Subcutaneous abdominal adipose tissue (tissue), 5 donors: ENCODE results near the gene ACYP2.
A peak's percentile ranks its signal among the peaks of the same experiment; 100 is the strongest.
"Not testable (repeated sequence)": the region's sequence is repeated elsewhere in the genome, so short reads cannot be mapped to it uniquely, and the experiment has no call there.

Experiments
- H3K27ac ChIP-seq: one replicate; pipeline ENCODE4 v1.7.0; 2013; ENCODE audit warnings: low read depth, mild to moderate bottlenecking, inconsistent platforms, low read length, moderate library complexity
- H3K27me3 ChIP-seq, 5 donors: one replicate each; pipeline ENCODE4 v1.7.0; 2013; ENCODE audit warnings: low read length in 5 of 5, inconsistent platforms in 1 of 5; ENCODE audit not compliant: control insufficient read depth in 5 of 5, insufficient read depth in 4 of 5
- H3K36me3 ChIP-seq, 5 donors: one replicate each; pipeline ENCODE4 v1.7.0; 2013; ENCODE audit warnings: low read length in 5 of 5; ENCODE audit not compliant: control insufficient read depth in 5 of 5, insufficient read depth in 5 of 5
- H3K4me1 ChIP-seq, 5 donors: one replicate each; pipeline ENCODE4 v1.7.0; 2013; ENCODE audit warnings: low read length in 5 of 5, mild to moderate bottlenecking in 3 of 5, moderate library complexity in 1 of 5; ENCODE audit not compliant: control insufficient read depth in 5 of 5, insufficient read depth in 5 of 5
- H3K4me3 ChIP-seq, 5 donors: one replicate each; pipeline ENCODE4 v1.7.0; 2013; ENCODE audit warnings: low read length in 5 of 5, low read depth in 1 of 5
- H3K9ac ChIP-seq, 5 donors: one replicate each; pipeline ENCODE4 v1.7.0; 2013; ENCODE audit warnings: low read length in 5 of 5, mild to moderate bottlenecking in 4 of 5, moderate library complexity in 3 of 5
- H3K9me3 ChIP-seq, 5 donors: one replicate each; pipeline ENCODE4 v1.7.0; 2013; ENCODE audit warnings: low read length in 5 of 5; ENCODE audit not compliant: control insufficient read depth in 5 of 5
- donor health status: healthy.
- donor health status: healthy.
- donor health status: healthy.
- donor health status: healthy.
- donor health status: healthy.

The ACYP2 gene

DNA sequence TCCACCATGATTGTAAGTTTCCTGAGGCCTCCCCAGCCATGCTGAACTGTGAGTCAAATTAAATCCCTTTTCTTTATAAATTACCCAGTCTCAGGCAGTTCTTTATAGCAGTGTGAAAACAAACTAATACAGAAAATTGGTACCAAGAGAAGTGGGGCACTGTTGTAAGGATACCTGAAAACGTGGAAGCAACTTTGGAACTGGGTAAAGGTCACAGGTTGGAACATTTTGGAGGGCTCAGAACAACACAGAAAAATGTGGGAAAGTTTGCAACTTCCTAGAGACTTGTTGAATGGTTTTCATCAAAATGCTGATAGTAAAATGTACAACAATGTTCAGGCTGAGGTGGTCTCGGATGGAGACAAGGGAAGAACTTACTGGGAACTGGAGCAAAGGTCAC, 209.1 kb downstream of the ACYP2 start:
- H3K4me3 ChIP-seq, H3K9me3 ChIP-seq, H3K27ac ChIP-seq, H3K27me3 ChIP-seq, H3K9ac ChIP-seq, H3K36me3 ChIP-seq: not testable (repeated sequence)
- peaks cover 0 to 12% (median 2%) of the 10 kb centered on the region in 5 donors for H3K4me1 ChIP-seq

GRCh38 chr2:54325148-54325547, 209.7 kb downstream of the ACYP2 start:
- Histone ChIP-seq H3K4me3 (no peak overlapping the region), H3K27me3 (no peaks in the 10 kb centered on the region), H3K27ac (no peak overlapping the region), H3K9me3 (peaks cover 0 to 9% (median 0%) of the 10 kb centered on the region in 5 donors), H3K9ac (no peak overlapping the region), H3K4me1 (peaks cover 4 to 19% (median 9%) of the 10 kb centered on the region in 5 donors), H3K36me3 (no peaks in the 10 kb centered on the region)

DNA sequence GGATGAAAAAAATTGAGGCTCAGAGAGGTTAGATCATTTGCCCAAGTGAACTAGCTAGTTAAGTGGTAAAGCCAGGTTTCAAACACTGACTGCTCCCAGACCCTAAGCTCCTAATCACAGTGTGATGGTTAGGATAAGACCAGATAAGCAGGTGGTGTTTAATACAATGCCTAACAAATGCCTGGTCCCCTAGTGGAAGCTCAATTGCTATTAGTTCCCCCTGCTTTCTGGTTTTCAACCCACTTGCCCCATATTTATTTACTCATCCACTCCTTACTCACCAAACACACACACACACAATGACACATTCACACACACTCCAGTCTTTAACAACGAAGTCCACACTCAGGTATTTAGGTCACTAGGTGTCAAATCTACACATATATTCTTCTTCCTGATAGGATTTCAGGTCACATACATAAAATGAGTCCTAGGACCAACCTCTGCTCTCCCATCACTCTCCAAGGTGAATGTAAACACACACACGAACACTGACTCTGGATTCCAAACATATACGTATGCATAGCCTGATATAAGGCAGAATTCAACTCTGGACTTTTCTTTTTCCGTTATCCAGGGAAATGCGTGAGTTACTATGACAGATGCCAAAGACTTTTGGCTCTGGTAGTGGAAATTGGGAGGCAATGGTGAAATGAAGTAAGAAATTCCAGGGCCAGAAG, 214.2 kb downstream of the ACYP2 start:
- H3K27me3 ChIP-seq: no peaks in the 10 kb centered on the region
- peaks cover 0 to 9% (median 0%) of the 10 kb centered on the region in 5 donors for H3K9me3 ChIP-seq
- H3K9ac ChIP-seq: peak overlapping the region; percentile 40 to 90 (median 72)
- H3K36me3 ChIP-seq: no peaks in the 10 kb centered on the region
- peak overlapping the region; percentile 69 to 81 (median 78) for H3K4me3 ChIP-seq
- peaks cover 7 to 22% (median 19%) of the 10 kb centered on the region in 5 donors for H3K4me1 ChIP-seq
- peak overlapping the region; percentile 99 for H3K27ac ChIP-seq

DNA sequence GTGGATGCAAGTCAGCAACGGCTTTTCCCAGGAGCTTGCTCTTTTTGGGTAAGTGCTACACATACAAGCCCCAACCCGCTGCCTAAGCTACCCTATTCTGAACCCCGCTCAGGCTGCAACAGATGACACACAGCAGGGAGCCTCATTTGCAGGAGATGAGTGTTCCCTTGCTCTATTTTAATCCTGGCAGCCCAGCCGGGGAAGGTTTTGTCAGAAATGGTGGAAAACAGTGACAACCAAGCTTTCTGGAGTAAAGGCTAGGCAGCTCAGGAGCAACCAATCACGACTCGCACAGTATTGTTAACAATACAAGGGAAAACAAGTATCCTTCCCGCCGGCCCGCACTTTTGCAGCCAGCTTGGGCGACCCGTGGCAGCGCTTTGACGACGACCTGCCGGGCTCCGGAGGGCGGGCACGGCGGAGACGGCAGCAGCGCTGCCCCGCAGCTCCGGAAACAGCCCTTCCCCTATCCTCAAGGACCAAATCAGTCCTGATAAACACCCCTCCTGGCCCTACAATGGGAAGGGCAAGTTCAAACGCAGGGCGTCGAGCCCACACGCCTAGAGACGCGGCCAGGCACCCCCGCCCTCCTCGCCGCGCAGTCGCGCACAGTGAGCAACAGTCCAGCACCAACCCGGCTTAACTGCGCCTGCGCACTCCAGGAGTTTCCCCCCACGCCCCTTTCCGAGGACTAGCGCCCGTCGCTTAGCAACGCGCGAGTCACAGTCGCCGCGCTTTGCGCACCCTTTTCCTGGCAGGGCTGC, 214.9 kb downstream of the ACYP2 start:
- no peaks in the 10 kb centered on the region for H3K36me3 ChIP-seq
- H3K27me3 ChIP-seq: no peaks in the 10 kb centered on the region
- peaks cover 7 to 22% (median 19%) of the 10 kb centered on the region in 5 donors for H3K4me1 ChIP-seq
- peak overlapping the region; percentile 40 to 90 (median 72) for H3K9ac ChIP-seq
- peak overlapping the region; percentile 69 to 84 (median 78) for H3K4me3 ChIP-seq
- peaks cover 0 to 2% (median 0%) of the 10 kb centered on the region in 5 donors for H3K9me3 ChIP-seq
- peak overlapping the region; percentile 99 for H3K27ac ChIP-seq

DNA sequence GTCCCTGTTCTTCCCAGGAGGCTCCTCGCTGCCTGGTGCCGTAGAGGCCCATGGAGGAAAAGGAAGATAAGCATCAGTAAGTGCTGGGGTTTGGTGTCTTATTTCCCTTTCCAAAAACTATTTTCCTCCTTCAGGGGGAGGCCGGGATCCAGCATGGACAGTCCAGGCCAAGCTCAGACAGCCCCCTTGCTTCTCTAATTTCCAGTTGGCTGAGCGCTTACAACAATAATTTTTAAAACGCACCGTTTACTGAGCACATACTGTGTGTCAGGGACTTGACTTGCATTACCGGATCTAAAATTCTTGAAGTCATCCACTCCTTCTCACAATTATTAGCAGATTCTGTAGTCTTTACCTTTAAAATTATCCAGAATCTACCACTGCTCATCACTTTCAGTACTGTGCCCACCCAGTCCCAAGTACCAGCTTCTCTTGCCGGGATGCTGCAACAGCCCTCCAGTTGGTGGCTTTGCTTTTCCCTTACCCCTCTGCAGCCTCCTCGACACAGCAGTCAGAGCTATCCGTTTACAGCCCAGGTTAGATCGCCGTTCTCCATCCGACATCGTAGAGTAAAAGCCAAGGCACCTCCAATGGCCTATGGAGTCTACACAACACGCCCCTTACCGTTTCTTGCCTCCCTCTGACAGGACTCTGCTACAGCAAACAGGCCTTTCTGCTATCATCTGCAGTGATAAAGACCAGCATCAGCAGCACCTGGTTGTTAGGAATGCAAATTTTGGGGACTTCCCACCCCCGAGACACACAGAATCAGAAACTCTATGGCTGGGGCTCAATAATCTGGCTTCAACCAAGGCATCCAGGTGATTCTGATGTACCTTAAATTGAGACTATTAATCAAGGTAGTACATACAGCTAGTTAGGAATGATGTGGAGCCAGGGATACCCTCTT, 215.8 kb downstream of the ACYP2 start:
- Histone ChIP-seq H3K36me3 (no peaks in the 10 kb centered on the region), H3K9me3 (no peaks in the 10 kb centered on the region), H3K4me1 (peaks cover 7 to 22% (median 20%) of the 10 kb centered on the region in 5 donors), H3K9ac (peak overlapping the region in 3 of 5 donors; percentile 71 to 90 (median 88)), H3K27me3 (no peaks in the 10 kb centered on the region), H3K4me3 (peak overlapping the region; percentile 69 to 84 (median 78)), H3K27ac (peak overlapping the region; percentile 99)

DNA sequence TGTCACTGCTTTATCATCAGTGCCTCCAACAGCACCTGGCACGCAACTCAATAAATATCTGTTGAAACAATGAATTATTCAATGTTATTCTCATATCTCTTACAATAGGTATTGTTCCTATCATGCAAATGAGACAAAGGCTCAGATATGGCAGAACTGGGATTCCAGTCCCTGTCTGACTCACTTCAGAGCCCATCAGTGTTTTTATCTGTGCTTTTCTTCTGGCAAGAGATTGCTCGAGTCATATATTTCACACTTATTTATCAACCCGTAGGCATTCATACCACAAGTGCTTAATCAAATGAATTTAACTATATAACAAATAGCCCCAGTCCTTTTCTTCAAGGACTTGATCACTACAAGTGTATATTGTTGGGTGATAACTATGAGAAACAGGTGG, 217.0 kb downstream of the ACYP2 start:
- Histone ChIP-seq H3K4me1 (peaks cover 7 to 22% (median 20%) of the 10 kb centered on the region in 5 donors), H3K36me3 (no peaks in the 10 kb centered on the region), H3K27me3 (no peaks in the 10 kb centered on the region), H3K27ac (no peak overlapping the region), H3K4me3 (no peak overlapping the region), H3K9me3 (no peaks in the 10 kb centered on the region), H3K9ac (no peak overlapping the region)

DNA sequence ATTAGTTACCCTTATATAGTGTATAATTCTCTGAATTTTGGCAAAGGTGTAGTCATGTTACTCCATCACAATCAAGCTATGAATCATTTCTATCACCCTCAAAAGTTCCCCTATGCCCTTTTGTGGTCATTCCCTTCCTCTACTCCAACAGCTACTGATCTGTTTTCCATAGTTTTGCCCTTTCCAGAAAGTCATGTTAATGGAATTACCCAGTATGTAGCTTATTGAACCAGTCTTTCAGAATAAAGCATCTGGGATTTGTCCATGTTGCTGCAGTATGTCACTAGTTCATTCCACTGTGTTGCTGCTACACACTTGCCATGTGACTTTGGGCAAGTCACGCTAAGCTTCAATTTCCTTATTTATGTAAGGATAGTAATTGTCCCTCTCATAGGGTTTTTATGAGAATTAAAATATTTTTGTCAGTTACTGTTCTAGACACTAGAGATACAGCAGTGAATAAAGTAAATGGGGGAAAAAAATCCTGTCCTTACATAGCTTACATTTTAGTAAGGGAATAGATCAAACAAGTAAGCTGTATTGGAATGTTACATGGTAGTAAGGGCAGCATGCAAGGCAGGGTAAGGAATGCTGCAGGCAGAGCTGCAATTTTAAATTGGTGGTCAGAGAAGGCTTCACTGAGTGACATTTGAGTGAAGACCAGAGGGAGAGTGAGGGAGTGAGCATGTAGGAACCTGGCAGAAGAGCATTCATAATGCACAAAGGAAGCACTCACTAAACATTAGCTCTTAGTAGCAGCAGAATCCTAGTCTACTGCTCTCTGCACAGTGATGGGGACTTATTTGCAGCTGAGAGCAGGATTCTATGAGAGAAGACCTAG, 220.9 kb downstream of the ACYP2 start:
- Histone ChIP-seq H3K4me1 (peaks cover 0 to 8% (median 2%) of the 10 kb centered on the region in 5 donors), H3K27ac (no peak overlapping the region), H3K9me3 (no peaks in the 10 kb centered on the region), H3K4me3 (no peak overlapping the region), H3K27me3 (no peaks in the 10 kb centered on the region), H3K9ac (no peak overlapping the region), H3K36me3 (no peaks in the 10 kb centered on the region)

- no peaks in the 10 kb centered on the region for H3K27me3 ChIP-seq
- H3K4me1 ChIP-seq: peaks cover 0 to 7% (median 0%) of the 10 kb centered on the region in 5 donors
- no peaks in the 10 kb centered on the region for H3K9me3 ChIP-seq
- no peak overlapping the region for H3K27ac ChIP-seq
- no peak overlapping the region for H3K9ac ChIP-seq
- no peaks in the 10 kb centered on the region for H3K36me3 ChIP-seq
- no peak overlapping the region for H3K4me3 ChIP-seq
Measured at GRCh38 chr2:54336977-54337255, 221.5 kb downstream of the ACYP2 start.

DNA sequence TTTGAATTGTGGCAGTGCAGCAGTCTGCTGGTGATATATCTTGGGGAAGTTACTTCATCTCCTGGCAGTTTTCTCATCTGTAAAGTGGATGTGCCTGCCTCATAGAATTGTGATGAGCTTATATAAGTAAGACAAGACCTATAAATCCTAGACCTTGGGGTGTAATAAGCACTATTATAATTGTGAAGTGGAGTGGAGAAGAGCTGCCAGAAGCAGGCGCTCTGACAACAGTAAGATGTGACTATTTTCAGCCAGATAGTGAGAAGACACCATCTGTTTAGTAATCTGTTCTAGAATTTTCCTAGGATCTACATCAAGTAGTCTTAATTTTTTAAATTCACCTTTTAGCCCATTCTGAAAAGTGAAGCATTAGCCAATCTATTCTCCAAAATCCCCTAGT, 226.2 kb downstream of the ACYP2 start:
- Histone ChIP-seq H3K27ac (no peak overlapping the region), H3K9ac (no peak overlapping the region), H3K9me3 (peaks cover 0 to 2% (median 0%) of the 10 kb centered on the region in 5 donors), H3K27me3 (no peaks in the 10 kb centered on the region), H3K4me1 (peaks cover 0 to 3% (median 0%) of the 10 kb centered on the region in 5 donors), H3K36me3 (no peaks in the 10 kb centered on the region), H3K4me3 (no peak overlapping the region)
